H1 (cell line): ENCODE measurements around the gene BZW2. TPM values are rescaled to one million over a fixed set of nuclear protein-coding genes. Genes with fewer than 3 reads are reported as not detected.

ENCODE experiments used
- ASH2L ChIP-seq: fragments of 200-600, 300-600 bp; sonication (generic); IDR thresholded peaks from one replicate; pipeline ENCODE4 v1.7.1; 2017; ENCODE audit warnings: low read length
- BCL11A ChIP-seq, 2 experiments: IDR thresholded peaks; one replicate each; pipeline ENCODE4 v1.6.1; 2011; ENCODE audit warnings: low read depth in 2 of 2, low read length in 2 of 2, mild to moderate bottlenecking in 2 of 2
- BRCA1 ChIP-seq: IDR thresholded peaks from 2 replicates; pipeline ENCODE4 v1.6.1; 2012; ENCODE audit warnings: low read depth, low read length, improper control_type of control experiment
- CBX5 ChIP-seq: fragments of 300-800, 300-1000 bp; sonication (generic); IDR thresholded peaks from 2 replicates; pipeline ENCODE4 v1.7.1; 2016; ENCODE audit warnings: antibody characterized with exemption, low read length, low read depth
- CHD1 ChIP-seq: IDR thresholded peaks from 2 replicates; pipeline ENCODE4 v1.6.1; 2012; ENCODE audit warnings: low read depth, low read length, improper control_type of control experiment
- CHD2 ChIP-seq: IDR thresholded peaks from 2 replicates; pipeline ENCODE4 v1.6.1; 2012; ENCODE audit warnings: low read length, improper control_type of control experiment
- CTBP2 ChIP-seq: IDR thresholded peaks from 2 replicates; pipeline ENCODE4 v1.7.0; 2011; ENCODE audit warnings: borderline replicate concordance, mild to moderate bottlenecking, moderate library complexity, mixed read lengths, low read length; ENCODE audit not compliant: insufficient read depth, insufficient read length
- EP300 ChIP-seq, 2 experiments: IDR thresholded peaks; 1 replicate in 1 of 2; 2 replicates in 1 of 2; pipeline ENCODE4 v1.6.1; 2011 to 2012; ENCODE audit warnings: low read depth in 2 of 2, low read length in 2 of 2, mild to moderate bottlenecking in 2 of 2, borderline replicate concordance in 1 of 2, inconsistent platforms in 1 of 2, moderate library complexity in 1 of 2
- EZH2 ChIP-seq: fragments of 200-600 bp; sonication (generic); IDR thresholded peaks from 2 replicates; pipeline ENCODE4 v1.7.1; 2012; ENCODE audit warnings: low read depth, mild to moderate bottlenecking, moderate library complexity, low read length, inconsistent platforms; ENCODE audit not compliant: severe bottlenecking
- GTF2F1 ChIP-seq: IDR thresholded peaks from 2 replicates; pipeline ENCODE4 v1.6.1; 2012; ENCODE audit warnings: low read depth, low read length, improper control_type of control experiment, borderline replicate concordance
- HDAC2 ChIP-seq, 2 experiments: fragments of 300-600 bp in 1 of 2; sonication (generic) in 1 of 2; IDR thresholded peaks; 2 replicates each; pipeline ENCODE4 v1.6.1; 2011 to 2012; ENCODE audit warnings: low read depth in 2 of 2, low read length in 2 of 2, mild to moderate bottlenecking in 2 of 2, moderate library complexity in 2 of 2, borderline replicate concordance in 1 of 2, inconsistent platforms in 1 of 2
- JUND ChIP-seq: IDR thresholded peaks from 2 replicates; pipeline ENCODE4 v1.6.1; 2011; ENCODE audit warnings: mild to moderate bottlenecking, improper control_type of control experiment, low read length
- KDM1A ChIP-seq: fragments of 200-600, 300-600 bp; sonication (generic); IDR thresholded peaks from 2 replicates; pipeline ENCODE4 v1.7.1; 2016; ENCODE audit warnings: mild to moderate bottlenecking, low read length, borderline replicate concordance
- NANOG ChIP-seq: IDR thresholded peaks from 2 replicates; pipeline ENCODE4 v1.6.1; 2011; ENCODE audit warnings: low read length, low read depth, mild to moderate bottlenecking, inconsistent platforms; ENCODE audit not compliant: insufficient read depth, poor library complexity, severe bottlenecking
- NRF1 ChIP-seq: IDR thresholded peaks from 2 replicates; pipeline ENCODE4 v1.6.1; 2011; ENCODE audit warnings: mild to moderate bottlenecking, low read depth, low read length, improper control_type of control experiment
- RBBP5 ChIP-seq: IDR thresholded peaks from 2 replicates; pipeline ENCODE4 v1.7.1; 2012; ENCODE audit warnings: low read depth, mild to moderate bottlenecking, inconsistent platforms, low read length, moderate library complexity, borderline replicate concordance
- SIRT6 ChIP-seq: IDR thresholded peaks from one replicate; pipeline ENCODE4 v1.7.1; 2012; ENCODE audit warnings: low read length, inconsistent platforms
- SP1 ChIP-seq: IDR thresholded peaks from 2 replicates; pipeline ENCODE4 v1.6.1; 2011; ENCODE audit warnings: low read depth, low read length
- SP4 ChIP-seq: IDR thresholded peaks from 2 replicates; pipeline ENCODE4 v1.6.1; 2012; ENCODE audit warnings: low read length, inconsistent platforms
- TCF12 ChIP-seq: IDR thresholded peaks from 2 replicates; pipeline ENCODE4 v1.6.1; 2011; ENCODE audit warnings: low read depth, mild to moderate bottlenecking, low read length
- YY1 ChIP-seq: IDR thresholded peaks from 2 replicates; pipeline ENCODE4 v1.6.1; 2011; ENCODE audit warnings: low read depth, mild to moderate bottlenecking, low read length
- polyA plus RNA-seq, 7 experiments: library from polyadenylated mRNA; depleted of rRNA in 3 of 7; stranded (reverse) in 5 of 7; unstranded in 2 of 7; fragments of >200 nt in 5 of 7; fragments of 200-250 nt in 2 of 7; gene quantifications; 1 replicate in 5 of 7; 2 replicates in 1 of 7; 4 replicates in 1 of 7; pipeline versions ENCODE4 v1.2.1 to v1.2.3, GENCODE V29; 2011 to 2013; ENCODE audit warnings: missing spikeins in 2 of 7, mixed read lengths in 2 of 7
- total RNA-seq: library from RNA; stranded (reverse); fragmentation: NEBNext Ultra II Directional; extraction: Animal tissue kit (Norgen Biotek cat#: 25700); gene quantifications from 2 replicates; pipeline ENCODE4 v1.2.1, GENCODE V29; 2021
- TF ChIP-seq, protein P1 (sequence below): IDR thresholded peaks from 2 replicates; pipeline ENCODE4 v1.6.1; 2012; ENCODE audit warnings: low read length, inconsistent platforms

Gene BZW2
- total and polyA plus RNA-seq, 2 of the 8 experiments (the other 6 are each of a cell fraction or from before 2014, with no cell fraction given): 32.3 to 103 TPM

DNA sequence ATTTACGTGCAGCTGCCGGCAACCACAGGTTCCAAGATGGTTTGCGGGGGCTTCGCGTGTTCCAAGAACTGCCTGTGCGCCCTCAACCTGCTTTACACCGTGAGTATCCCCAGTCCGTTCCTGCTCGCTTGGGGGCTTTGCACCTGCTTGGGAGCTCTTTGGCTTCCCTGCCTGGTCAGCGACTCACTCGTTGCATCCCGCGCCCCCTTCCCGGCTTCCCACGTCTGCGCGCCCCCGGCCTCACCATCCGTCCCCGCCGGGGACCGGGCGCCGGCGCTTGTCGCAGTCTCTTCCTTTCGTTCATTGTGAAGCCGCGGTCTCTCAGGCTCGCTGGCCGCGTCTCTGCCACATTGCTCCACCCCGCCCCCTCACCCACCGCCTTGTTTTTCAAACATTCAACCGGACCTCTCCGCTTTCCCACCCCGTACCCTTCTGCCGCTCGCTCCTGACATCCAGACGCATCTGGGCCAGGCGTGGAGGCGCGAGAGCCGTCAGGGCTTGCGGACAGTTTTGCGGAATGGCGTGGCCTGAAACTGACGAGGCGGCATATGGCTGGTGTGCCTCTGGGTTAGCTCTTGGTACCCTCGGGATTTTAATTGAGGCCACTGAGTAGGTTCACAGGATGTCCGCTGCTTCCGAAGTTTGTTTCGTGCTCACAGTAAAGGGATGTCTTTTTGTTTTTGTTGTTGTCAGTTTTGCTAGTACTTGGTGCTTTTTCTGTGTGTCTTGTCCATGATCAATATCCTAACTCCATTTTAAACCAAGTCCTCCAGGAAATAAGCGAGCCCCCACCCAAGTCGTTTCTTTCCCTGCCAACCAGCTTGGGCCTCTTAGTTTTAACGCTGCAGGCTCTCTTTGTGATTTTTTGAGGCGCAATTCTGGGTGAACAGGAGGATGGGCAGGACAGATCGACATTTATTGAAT lies 108.2 kb downstream of the BZW2 start (continued):
- no peak for TF ChIP-seq SP4
- no peak for TF ChIP-seq SP1
- no peak for TF ChIP-seq EP300 (IDR thresholded peaks at IDR 0.05; ENCODE audit: borderline replicate concordance in 1 of 2, low read depth in 2 of 2, low read length in 2 of 2)
- no peak for TF ChIP-seq GTF2F1
- TF ChIP-seq NANOG: no peak
- TF ChIP-seq BCL11A (IDR thresholded peaks at IDR 0.05; ENCODE audit: low read depth in 2 of 2, low read length in 2 of 2): no peak
- no peak for TF ChIP-seq NRF1
- no peak for TF ChIP-seq EZH2
- TF ChIP-seq KDM1A: no peak
- TF ChIP-seq CTBP2: no peak
- TF ChIP-seq HDAC2 (IDR thresholded peaks at IDR 0.05; ENCODE audit: borderline replicate concordance in 1 of 2, low read depth in 2 of 2, low read length in 2 of 2): 0 out of 4 replicates have a peak, but pooled peaks of 1 of the 2 experiments have one; percentile 64
- peak; percentile 99 for TF ChIP-seq RBBP5
- no peak for TF ChIP-seq CHD2
- TF ChIP-seq BRCA1: no peak
- TF ChIP-seq SIRT6: no peak
- no peak for TF ChIP-seq TCF12
- no peak for TF ChIP-seq CHD1
- TF ChIP-seq YY1: no peak
- TF ChIP-seq JUND: no peak
- TF ChIP-seq, protein P1, sequence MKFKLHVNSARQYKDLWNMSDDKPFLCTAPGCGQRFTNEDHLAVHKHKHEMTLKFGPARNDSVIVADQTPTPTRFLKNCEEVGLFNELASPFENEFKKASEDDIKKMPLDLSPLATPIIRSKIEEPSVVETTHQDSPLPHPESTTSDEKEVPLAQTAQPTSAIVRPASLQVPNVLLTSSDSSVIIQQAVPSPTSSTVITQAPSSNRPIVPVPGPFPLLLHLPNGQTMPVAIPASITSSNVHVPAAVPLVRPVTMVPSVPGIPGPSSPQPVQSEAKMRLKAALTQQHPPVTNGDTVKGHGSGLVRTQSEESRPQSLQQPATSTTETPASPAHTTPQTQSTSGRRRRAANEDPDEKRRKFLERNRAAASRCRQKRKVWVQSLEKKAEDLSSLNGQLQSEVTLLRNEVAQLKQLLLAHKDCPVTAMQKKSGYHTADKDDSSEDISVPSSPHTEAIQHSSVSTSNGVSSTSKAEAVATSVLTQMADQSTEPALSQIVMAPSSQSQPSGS: no peak
- TF ChIP-seq CBX5: no peak
- TF ChIP-seq ASH2L: peak; percentile 84
